ENCODE data around the gene PAQR4. TPM values are rescaled to one million over a fixed set of nuclear protein-coding genes. Genes with fewer than 3 reads are reported as not detected.

Gene PAQR4
- total RNA-seq, 2 experiments from 2014 or later = 37.0 to 37.9 TPM

DNA sequence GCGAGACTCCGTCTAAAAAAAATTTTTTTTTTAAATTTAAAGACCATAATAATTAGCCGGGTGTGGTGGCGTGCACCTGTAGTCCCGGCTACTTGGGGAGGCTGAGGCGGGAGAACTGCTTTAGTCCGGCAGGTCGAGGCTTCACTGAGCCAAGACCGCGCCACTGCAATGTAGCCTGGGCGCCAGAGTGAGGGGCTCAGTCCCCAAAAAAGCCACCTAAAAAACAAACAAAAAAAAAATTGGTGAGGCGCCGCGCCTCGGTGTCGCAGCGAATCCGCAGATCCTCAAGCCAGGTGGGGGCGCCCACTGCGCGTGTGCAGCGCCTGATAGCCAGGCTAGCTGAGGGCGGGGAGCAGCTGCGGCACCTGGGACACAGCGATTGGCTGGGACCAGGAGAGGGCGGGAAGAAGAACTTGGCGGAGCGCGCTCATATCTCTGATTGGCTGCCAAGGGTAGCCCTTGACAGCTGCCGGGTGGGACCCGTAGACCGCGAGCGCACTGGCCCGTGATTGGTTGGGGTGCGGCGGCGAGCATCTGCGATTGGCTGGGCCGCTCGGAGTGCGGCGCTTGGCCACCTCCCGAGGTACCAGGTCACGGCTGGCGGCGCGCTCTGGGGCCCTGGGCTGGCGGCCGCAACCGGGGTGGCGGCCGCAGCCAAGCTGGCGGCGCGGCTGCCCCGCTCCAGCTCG lies 34.6 kb downstream of the PAQR4 start:
- Mint-ChIP-seq H3K27me3 (peaks cover 5% of the 10 kb centered on the region), H3K27ac (peak overlapping the region; percentile 58), H3K36me3 (no peaks in the 10 kb centered on the region), H3K4me3 (peak overlapping the region; percentile 48), H3K9me3 (no peaks in the 10 kb centered on the region), H3K4me1 (ENCODE audit: low read depth) (peaks cover 23% of the 10 kb centered on the region)
- intact Hi-C loops (cut with micrococcal nuclease) = loop anchor here (1.0 to 2.0 kb wide), 3 partner anchors 17 to 25 kb away; partner anchors contain the start of genes THOC6 and TNFRSF12A
- DNase-seq = peak; percentile 99
- ChIA-PET CTCF (interaction anchor here (0.6 to 14.6 kb wide), 21 partner anchors 9 to 1924 kb away, joined by 3 to 412 read pairs (median 4); partner anchors contain the start of genes CLDN6, CLDN9, HCFC1R1 and THOC6), POLR2A (interaction anchor here (1.0 to 1.6 kb wide), 3 partner anchors 18 to 121 kb away, joined by 4 to 7 read pairs (median 5); partner anchors contain the start of gene FLYWCH2)

DNA sequence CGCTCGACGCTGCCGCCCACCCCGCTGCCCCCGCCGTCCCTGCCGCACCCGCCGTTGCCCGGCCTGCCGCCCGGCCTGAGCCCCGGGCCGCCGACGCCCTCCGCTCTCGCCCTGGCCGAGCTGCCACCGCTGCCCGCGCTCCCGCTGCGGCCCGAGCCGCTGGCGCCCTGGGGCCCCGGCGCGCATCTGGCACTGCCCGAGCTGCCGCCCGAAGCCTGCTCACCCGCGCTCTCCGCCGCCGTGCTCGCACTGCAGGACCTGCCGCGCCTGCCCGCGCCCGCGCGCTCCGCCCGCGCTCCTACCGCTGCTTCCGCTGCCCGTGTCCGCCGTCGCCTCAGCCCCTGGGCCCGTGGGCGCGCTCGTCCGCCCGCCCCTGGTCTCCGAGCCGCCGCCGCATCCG lies 35.2 kb downstream of the PAQR4 start:
- Mint-ChIP-seq H3K9me3 (no peaks in the 10 kb centered on the region), H3K4me3 (no peak overlapping the region), H3K27me3 (peaks cover 3% of the 10 kb centered on the region), H3K27ac (no peak overlapping the region), H3K4me1 (ENCODE audit: low read depth) (peaks cover 26% of the 10 kb centered on the region), H3K36me3 (no peaks in the 10 kb centered on the region)
- DNase-seq = peak; percentile 32
- ChIA-PET CTCF (interaction anchor here (0.6 to 14.6 kb wide), 21 partner anchors 8 to 1923 kb away, joined by 3 to 412 read pairs (median 4); partner anchors contain the start of genes CLDN6, CLDN9, HCFC1R1 and THOC6), POLR2A (interaction anchor here (0.6 to 1.6 kb wide), 4 partner anchors 17 to 121 kb away, joined by 4 to 7 read pairs (median 5); partner anchors contain the start of gene FLYWCH2)
- intact Hi-C loops (cut with micrococcal nuclease) = loop anchor here (1.0 kb wide), 2 partner anchors 16 to 20 kb away; partner anchors contain the start of genes THOC6 and TNFRSF12A

DNA sequence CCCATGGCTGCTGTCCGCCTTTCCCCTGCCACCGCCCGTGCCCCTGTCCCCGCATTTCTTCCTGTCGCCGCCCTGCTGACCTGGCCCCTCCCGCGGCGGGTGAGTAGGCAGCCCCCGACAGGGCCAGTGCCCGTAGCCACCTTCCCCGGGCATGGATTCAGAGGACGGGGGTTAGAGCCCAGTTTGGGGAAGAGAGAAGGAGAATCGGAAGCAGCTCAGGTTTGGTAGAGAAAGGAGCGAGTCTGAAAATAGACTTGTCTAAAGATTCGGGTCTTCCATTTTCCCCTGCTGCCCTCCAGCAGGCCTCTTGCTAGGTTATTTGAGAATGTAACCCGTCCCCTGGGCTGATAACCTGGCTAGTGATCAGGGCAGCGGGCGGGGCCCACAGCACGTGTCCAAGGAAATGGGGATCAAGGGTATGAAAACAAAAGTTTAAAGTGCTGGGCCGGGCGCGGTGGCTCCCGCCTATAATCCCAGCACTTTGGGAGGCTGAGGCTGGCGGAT lies 35.7 kb downstream of the PAQR4 start:
- CTCF ChIA-PET = interaction anchor here (0.6 to 14.6 kb wide), 6 partner anchors 21 to 130 kb away, joined by 3 to 412 read pairs (median 7); partner anchors contain the start of genes CLDN6, HCFC1R1, THOC6 and TNFRSF12A
- POLR2A ChIA-PET = interaction anchor here (0.6 to 1.6 kb wide), 3 partner anchors 24 to 122 kb away, joined by 4 to 5 read pairs (median 4); partner anchors contain the start of gene FLYWCH2

DNA sequence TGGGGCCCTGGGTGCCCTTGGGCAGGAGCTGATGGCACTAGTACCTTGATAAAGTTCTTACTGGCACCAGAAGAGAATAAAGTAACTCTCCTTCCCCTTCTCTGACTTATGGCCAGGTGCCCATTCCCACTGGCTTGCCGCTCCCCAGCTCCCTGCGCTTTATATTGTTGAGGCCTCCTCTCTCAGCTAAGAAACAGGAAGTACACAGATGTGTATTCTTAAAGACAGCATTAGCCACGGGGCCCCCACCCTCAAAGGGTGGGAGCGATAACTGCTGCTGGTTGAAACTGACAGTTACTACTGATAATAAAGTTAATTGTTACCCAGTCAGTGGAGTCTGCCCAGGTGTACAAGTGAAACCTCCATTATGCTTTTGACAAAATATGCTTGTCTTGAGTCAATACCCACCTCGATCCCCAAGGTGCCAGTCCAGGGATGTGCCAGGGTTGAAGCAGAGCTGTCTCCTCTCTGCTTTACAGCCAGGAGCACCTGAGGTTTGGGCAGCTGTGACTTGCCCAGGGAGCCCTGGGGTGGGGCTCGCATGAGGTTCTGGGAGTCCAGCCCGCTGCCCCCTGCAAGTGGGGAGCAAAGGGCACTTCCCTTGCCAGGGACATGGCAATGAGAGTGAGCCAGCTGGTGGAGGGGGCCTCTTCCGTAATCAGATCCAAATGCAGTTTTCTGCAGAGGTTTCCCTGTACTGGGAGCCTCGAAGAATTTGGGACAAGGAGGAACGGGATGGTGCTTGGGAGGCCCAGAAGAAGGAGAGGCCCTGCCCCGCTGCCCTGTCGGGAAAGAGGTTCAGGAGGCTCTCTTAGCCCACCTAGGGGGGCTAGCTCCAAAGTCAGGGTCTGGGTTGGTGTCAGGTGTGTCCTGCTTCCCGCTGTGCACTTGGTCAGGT lies 38.2 kb downstream of the PAQR4 start:
- no peaks in the 10 kb centered on the region for H3K9me3 Mint-ChIP-seq
- CTCF ChIA-PET = interaction anchor here (1.1 to 14.6 kb wide), 4 partner anchors 19 to 122 kb away, joined by 3 to 412 read pairs (median 6); partner anchors contain the start of genes CLDN6, HCFC1R1, THOC6 and TNFRSF12A
- POLR2A ChIA-PET = interaction anchor here (0.6 to 1.1 kb wide), 2 partner anchors 12 to 37 kb away, joined by 3 to 4 read pairs; no protein-coding TSS in a partner anchor
- no peak overlapping the region for H3K4me3 Mint-ChIP-seq
- no peak for DNase-seq
- no peak overlapping the region for H3K27ac Mint-ChIP-seq
- intact Hi-C loops (cut with micrococcal nuclease) = no loop called here
- peaks cover 26% of the 10 kb centered on the region for H3K4me1 Mint-ChIP-seq (ENCODE audit: low read depth)
- peaks cover 4% of the 10 kb centered on the region for H3K27me3 Mint-ChIP-seq
- H3K36me3 Mint-ChIP-seq = no peaks in the 10 kb centered on the region

More for the DNA sequence above, 35.7 kb downstream of the PAQR4 start:
- Mint-ChIP-seq H3K27ac (no peak overlapping the region), H3K4me1 (ENCODE audit: low read depth) (peaks cover 26% of the 10 kb centered on the region), H3K4me3 (peak overlapping the region; percentile 66), H3K27me3 (peaks cover 3% of the 10 kb centered on the region), H3K9me3 (no peaks in the 10 kb centered on the region), H3K36me3 (no peaks in the 10 kb centered on the region)
- intact Hi-C loops (cut with micrococcal nuclease) = loop anchor here (1.0 kb wide), 2 partner anchors 15 to 19 kb away; partner anchors contain the start of genes THOC6 and TNFRSF12A
- DNase-seq = no peak

DNA sequence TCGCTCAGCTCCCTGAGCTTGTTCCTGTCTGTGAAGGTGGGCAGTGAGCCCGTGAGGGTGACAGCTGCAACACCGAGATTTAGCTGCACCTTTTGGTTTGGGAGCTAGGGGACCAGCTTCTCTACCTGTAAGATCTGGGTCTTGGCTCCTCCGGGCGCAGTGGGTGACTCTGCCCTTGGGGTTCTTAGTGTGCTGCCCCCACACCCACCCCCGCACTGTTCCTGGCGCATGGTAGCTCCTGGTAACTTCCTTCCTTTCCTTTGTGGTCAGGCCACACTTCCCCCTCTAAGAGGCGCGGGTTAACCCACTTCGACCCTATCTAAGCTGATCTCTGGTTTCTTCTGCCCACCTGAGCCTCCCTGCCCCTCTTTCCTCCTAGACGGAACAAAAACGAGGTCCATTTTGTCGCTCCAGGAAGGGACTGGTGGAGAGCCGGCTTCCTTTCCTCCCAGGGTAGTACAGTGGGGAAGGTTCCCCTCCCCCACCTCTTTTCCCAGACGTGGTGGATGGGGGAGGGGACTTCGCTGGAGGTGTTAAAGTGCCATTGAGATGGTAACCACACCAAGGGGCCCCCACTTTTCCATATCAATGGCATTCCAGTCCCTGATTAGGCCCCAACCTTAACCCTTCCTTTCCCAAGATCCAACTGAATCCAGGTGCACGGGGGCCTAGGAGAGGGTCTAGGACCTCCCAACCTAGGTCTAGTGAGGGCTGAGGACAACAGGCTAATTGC lies 39.0 kb downstream of the PAQR4 start:
- Mint-ChIP-seq H3K9me3 (no peaks in the 10 kb centered on the region), H3K4me3 (no peak overlapping the region), H3K4me1 (ENCODE audit: low read depth) (peaks cover 26% of the 10 kb centered on the region), H3K27ac (no peak overlapping the region), H3K36me3 (no peaks in the 10 kb centered on the region), H3K27me3 (peaks cover 8% of the 10 kb centered on the region)
- ChIA-PET CTCF (interaction anchor here (1.1 to 14.6 kb wide), 4 partner anchors 18 to 122 kb away, joined by 3 to 412 read pairs (median 6); partner anchors contain the start of genes CLDN6, HCFC1R1, THOC6 and TNFRSF12A), POLR2A (interaction anchor here (1.1 kb wide), 1 partner anchor 11 kb away, joined by 3 read pairs; no protein-coding TSS in a partner anchor)
- intact Hi-C loops (cut with micrococcal nuclease) = no loop called here
- peak; percentile 29 for DNase-seq

DNA sequence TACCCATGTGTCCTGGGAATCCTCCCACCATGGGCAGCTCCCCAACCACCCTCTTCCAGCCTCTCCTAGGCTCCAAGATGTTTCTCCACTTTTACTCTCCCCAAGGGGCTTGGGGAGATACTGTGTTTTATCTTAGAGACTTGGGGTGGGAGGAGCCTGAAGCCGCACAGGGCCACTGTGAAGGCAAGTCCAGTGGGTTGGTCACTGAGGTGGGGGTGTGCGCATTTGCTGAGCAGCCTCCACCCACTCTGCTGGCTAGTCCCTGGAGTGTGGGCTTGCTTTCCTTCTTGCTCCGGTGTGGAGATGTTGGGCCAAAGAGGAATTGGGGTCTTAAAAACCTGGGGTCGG lies 39.5 kb downstream of the PAQR4 start:
- ChIA-PET POLR2A (no interaction called here), CTCF (interaction anchor here (14.6 kb wide), 1 partner anchor 18 kb away, joined by 412 read pairs; the partner anchor contains the start of genes CLDN6, HCFC1R1, THOC6 and TNFRSF12A)
- no peak overlapping the region for H3K27ac Mint-ChIP-seq
- H3K36me3 Mint-ChIP-seq = no peaks in the 10 kb centered on the region
- intact Hi-C loops (cut with micrococcal nuclease) = no loop called here
- H3K4me3 Mint-ChIP-seq = no peak overlapping the region
- H3K4me1 Mint-ChIP-seq (ENCODE audit: low read depth) = peaks cover 26% of the 10 kb centered on the region
- no peaks in the 10 kb centered on the region for H3K9me3 Mint-ChIP-seq
- peaks cover 8% of the 10 kb centered on the region for H3K27me3 Mint-ChIP-seq
- DNase-seq = no peak

DNA sequence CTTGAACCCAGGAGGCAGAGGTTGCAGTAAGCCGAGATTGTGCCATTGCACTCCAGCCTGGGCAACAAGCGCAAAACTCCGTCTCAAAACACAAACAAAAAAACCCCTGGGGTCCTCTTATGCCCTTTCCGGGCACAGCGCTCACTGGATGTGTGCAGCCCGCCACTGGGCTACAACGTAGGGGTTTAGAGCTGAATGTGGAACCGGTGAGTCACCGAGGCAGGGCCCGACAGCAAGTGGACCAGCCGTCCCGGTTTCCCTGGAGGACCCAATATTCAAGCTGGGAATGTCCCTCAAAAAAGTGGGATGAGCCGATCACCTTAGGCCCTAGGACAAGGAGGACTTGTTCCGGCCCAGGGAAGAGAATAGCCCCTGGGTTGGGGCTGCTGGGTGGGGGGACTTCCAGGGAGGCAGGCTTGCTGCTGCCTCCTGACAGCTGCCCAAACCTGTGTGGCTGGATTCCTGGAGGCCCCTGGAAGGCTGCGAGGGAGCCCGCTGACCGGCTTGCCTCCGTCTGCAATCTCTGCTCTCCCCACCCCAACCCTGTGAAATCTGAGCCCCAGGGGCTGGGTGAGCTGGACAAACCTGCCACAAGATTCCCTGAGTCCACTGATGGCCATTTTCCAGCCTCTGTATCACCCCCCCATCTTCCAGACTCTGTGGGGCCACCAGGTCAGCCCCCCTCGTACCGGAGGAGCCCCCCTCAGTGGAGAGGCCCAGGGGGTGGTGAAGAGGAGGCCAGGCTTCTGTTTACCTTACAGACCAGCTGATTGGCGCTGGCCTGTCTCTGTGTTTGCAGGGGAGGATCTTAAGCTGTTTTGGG lies 40.6 kb downstream of the PAQR4 start:
- DNase-seq = no peak
- no peak overlapping the region for H3K4me3 Mint-ChIP-seq
- no peaks in the 10 kb centered on the region for H3K36me3 Mint-ChIP-seq
- peaks cover 24% of the 10 kb centered on the region for H3K4me1 Mint-ChIP-seq (ENCODE audit: low read depth)
- H3K27ac Mint-ChIP-seq = no peak overlapping the region
- peaks cover 8% of the 10 kb centered on the region for H3K27me3 Mint-ChIP-seq
- ChIA-PET CTCF (interaction anchor here (1.4 to 14.6 kb wide), 2 partner anchors 16 to 83 kb away, joined by 3 to 412 read pairs; partner anchors contain the start of genes CLDN6, HCFC1R1, THOC6 and TNFRSF12A), POLR2A (no interaction called here)
- no peaks in the 10 kb centered on the region for H3K9me3 Mint-ChIP-seq
- intact Hi-C loops (cut with micrococcal nuclease) = no loop called here

DNA sequence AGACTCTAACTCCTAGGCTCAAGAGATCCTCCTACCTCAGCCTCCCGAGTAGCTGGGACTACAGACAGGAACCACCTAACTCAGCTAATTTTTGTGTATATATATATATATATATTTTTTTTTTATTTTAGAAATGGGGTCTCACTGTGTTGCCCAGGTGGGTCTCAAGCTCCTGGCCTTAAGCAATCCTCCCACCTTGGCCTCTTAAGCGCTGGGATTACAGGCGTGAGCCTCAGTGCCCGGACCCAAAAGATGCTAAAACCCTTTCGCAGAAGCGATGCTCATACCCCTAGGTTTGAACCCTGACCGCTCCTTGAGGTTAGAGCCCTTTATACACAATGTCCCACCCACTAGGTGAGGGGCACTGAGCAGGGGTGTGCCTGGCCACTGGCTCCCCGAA lies 41.4 kb downstream of the PAQR4 start:
- Mint-ChIP-seq H3K27ac (no peak overlapping the region), H3K9me3 (no peaks in the 10 kb centered on the region), H3K36me3 (no peaks in the 10 kb centered on the region), H3K4me1 (ENCODE audit: low read depth) (peaks cover 22% of the 10 kb centered on the region), H3K27me3 (peaks cover 8% of the 10 kb centered on the region), H3K4me3 (no peak overlapping the region)
- intact Hi-C loops (cut with micrococcal nuclease) = no loop called here
- DNase-seq = no peak
- ChIA-PET CTCF (interaction anchor here (1.4 to 14.6 kb wide), 2 partner anchors 16 to 83 kb away, joined by 3 to 412 read pairs; partner anchors contain the start of genes CLDN6, HCFC1R1, THOC6 and TNFRSF12A), POLR2A (no interaction called here)

DNA sequence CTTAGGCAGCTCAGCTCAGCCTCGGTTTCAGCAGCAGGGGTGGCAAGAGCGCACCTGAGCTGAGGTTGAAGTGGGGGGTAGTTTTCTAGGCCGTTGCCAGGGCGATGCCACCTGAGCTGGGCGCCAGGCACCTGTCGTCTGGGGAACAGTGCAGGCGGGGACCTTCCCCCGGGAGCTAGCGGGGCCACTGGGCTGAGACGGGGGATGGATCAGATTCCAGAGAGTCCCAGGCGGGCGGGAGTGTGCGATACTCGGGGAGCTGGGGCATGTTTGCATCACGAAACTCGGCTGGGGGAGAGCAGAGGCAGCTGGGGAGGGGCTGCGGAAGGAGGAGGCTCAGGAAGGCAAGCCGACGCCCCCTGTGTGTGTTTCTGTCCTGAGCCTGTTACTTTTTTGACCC lies 43.1 kb downstream of the PAQR4 start:
- intact Hi-C loops (cut with micrococcal nuclease) = no loop called here
- Mint-ChIP-seq H3K36me3 (no peaks in the 10 kb centered on the region), H3K27ac (no peak overlapping the region), H3K4me3 (no peak overlapping the region), H3K4me1 (ENCODE audit: low read depth) (peaks cover 17% of the 10 kb centered on the region), H3K9me3 (no peaks in the 10 kb centered on the region), H3K27me3 (peaks cover 8% of the 10 kb centered on the region)
- ChIA-PET POLR2A (no interaction called here), CTCF (interaction anchor here (0.5 to 14.6 kb wide), 2 partner anchors 8 to 14 kb away, joined by 3 to 412 read pairs; partner anchors contain the start of genes CLDN6, HCFC1R1, THOC6 and TNFRSF12A)
- DNase-seq = no peak

DNA sequence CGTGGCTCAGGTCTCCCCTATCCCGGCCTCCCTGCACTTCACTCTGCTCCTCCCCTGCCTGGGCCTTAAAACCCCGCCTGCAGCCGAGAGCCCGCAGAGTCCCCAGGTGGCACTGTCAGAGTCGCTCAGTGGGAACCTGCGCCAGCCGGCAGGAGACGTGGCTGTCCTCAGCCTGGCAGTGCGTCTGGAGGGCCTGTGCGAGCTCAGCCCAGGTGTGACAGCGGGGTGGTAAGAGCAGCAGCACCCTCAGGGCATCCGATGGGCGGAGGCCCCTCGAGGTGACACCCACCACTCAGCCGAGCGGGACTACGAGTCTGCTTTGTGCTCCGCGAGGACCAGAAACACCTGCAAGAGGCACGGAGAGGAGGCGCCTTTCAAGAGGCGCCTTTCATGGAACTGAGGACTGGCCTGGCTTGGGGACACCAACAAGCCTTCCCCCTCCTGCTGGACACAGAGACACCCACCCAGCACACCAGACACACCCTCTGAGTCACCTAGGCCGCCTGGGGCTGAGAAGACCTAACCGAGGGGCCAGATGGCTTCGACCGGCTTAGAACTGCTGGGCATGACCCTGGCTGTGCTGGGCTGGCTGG lies 43.8 kb downstream of the PAQR4 start, which contains the start of gene CLDN9:
TSS of gene CLDN9 (plus strand) at position 96 of the 593 bp plus-strand sequence. CDS start at position 536, 440 bp downstream.
- Mint-ChIP-seq H3K27ac (no peak within 1 kb of the TSS), H3K27me3 (peaks cover 8% of the 10 kb centered on the region), H3K36me3 (no peaks in the 10 kb centered on the region), H3K9me3 (no peaks in the 10 kb centered on the region), H3K4me1 (ENCODE audit: low read depth) (peaks cover 10% of the 10 kb centered on the region), H3K4me3 (no peak within 1 kb of the TSS)
- intact Hi-C loops (cut with micrococcal nuclease) = no loop called here
- CTCF ChIA-PET = interaction anchor here (0.5 to 14.6 kb wide), 2 partner anchors 9 to 13 kb away, joined by 3 to 412 read pairs; partner anchors contain the start of genes CLDN6, HCFC1R1, THOC6 and TNFRSF12A
- POLR2A ChIA-PET = no interaction called here
- DNase-seq = no peak

Data from activated CD4-positive, alpha-beta memory T cell treated with anti-CD3 and anti-CD28 coated beads for 36 hours (primary cell).